SK-N-MC (cell line): ENCODE data around the gene CREB3L4.

ENCODE experiments used
- DNase-seq: peaks from one replicate; pipeline ENCODE4 v3.0.0-alpha.2; 2011; ENCODE audit warnings: low read depth, low spot score
- H3K27ac ChIP-seq: fragments of 200-600 bp; sonication (generic); 2 replicates; pipeline ENCODE4 v1.5.1; 2016; ENCODE audit warnings: mixed run types
- H3K36me3 ChIP-seq: fragments of 200-600 bp; sonication (generic); 2 replicates; pipeline ENCODE4 v1.6.1; 2017; ENCODE audit warnings: antibody characterized with exemption, low read length, mixed read lengths; ENCODE audit not compliant: insufficient read depth
- H3K4me3 ChIP-seq: fragments of 200-600 bp; sonication (generic); 2 replicates; pipeline ENCODE4 v1.5.1; 2016
- H3K9ac ChIP-seq: fragments of 200-600 bp; sonication (generic); 2 replicates; pipeline ENCODE4 v1.8.0; 2017; ENCODE audit warnings: mixed run types, mixed read lengths; ENCODE audit not compliant: insufficient read length
- H3K9me3 ChIP-seq: fragments of 200-600 bp; sonication (generic); 2 replicates; pipeline ENCODE4 v1.6.1; 2017; ENCODE audit warnings: low read depth, mild to moderate bottlenecking, antibody characterized with exemption, low read length, moderate library complexity, mixed read lengths
- EZH2 ChIP-seq: fragments of 200-600 bp; sonication (generic); IDR thresholded peaks from one replicate; pipeline ENCODE4 v1.6.1; 2017; ENCODE audit warnings: antibody characterized with exemption
- FOXP2 ChIP-seq: optimal IDR thresholded peaks from 2 replicates; pipeline ENCODE3; 2011; ENCODE audit warnings: mild to moderate bottlenecking, moderate library complexity; ENCODE audit not compliant: insufficient read depth; ENCODE audit errors: extremely low read length, control extremely low read depth
- POLR2AphosphoS5 ChIP-seq: IDR thresholded peaks from 2 replicates; pipeline ENCODE4 v1.6.1; 2012; ENCODE audit warnings: mild to moderate bottlenecking, low read depth, low read length, borderline replicate concordance

CREB3L4 gene

GRCh38 chr1:153934746-153935145 is 33.0 kb upstream of the CREB3L4 start:
- no peak overlapping the region for H3K9ac ChIP-seq
- TF ChIP-seq FOXP2 (no peak), POLR2AphosphoS5 (no peak), EZH2 (no peak)
- no peak overlapping the region for H3K4me3 ChIP-seq
- no peak overlapping the region for H3K27ac ChIP-seq
- H3K36me3 ChIP-seq: peaks cover 19% of the 10 kb centered on the region; the same call in 1 of the 2 replicates
- no peak for DNase-seq
- no peaks in the 10 kb centered on the region for H3K9me3 ChIP-seq

- no peak for DNase-seq
- no peak for TF ChIP-seq FOXP2
- TF ChIP-seq EZH2: no peak
- TF ChIP-seq POLR2AphosphoS5: no peak
- Histone ChIP-seq H3K27ac (no peak overlapping the region), H3K9me3 (no peaks in the 10 kb centered on the region), H3K9ac (no peak overlapping the region), H3K4me3 (no peak overlapping the region), H3K36me3 (peaks cover 19% of the 10 kb centered on the region; the same call in 1 of the 2 replicates)
These were observed 31.5 kb upstream of the CREB3L4 start for GRCh38 chr1:153936011-153936802.

GRCh38 chr1:153937331-153937730 is 30.4 kb upstream of the CREB3L4 start:
- TF ChIP-seq FOXP2 (no peak), EZH2 (no peak), POLR2AphosphoS5 (no peak)
- no peak for DNase-seq
- no peak overlapping the region for H3K4me3 ChIP-seq
- H3K9me3 ChIP-seq: no peaks in the 10 kb centered on the region
- H3K36me3 ChIP-seq: peaks cover 19% of the 10 kb centered on the region; the same call in 1 of the 2 replicates
- H3K9ac ChIP-seq: no peak overlapping the region
- H3K27ac ChIP-seq: no peak overlapping the region

- Histone ChIP-seq H3K27ac (no peak overlapping the region), H3K9ac (no peak overlapping the region), H3K4me3 (no peak overlapping the region), H3K36me3 (peaks cover 15% of the 10 kb centered on the region; the same call in 1 of the 2 replicates), H3K9me3 (no peaks in the 10 kb centered on the region)
- TF ChIP-seq FOXP2 (no peak), POLR2AphosphoS5 (no peak), EZH2 (no peak)
- DNase-seq: no peak
These were observed 28.7 kb upstream of the CREB3L4 start for GRCh38 chr1:153938996-153939395.

- TF ChIP-seq EZH2 (no peak), FOXP2 (no peak), POLR2AphosphoS5 (no peak)
- Histone ChIP-seq H3K9me3 (no peaks in the 10 kb centered on the region), H3K4me3 (no peak overlapping the region), H3K9ac (no peak overlapping the region), H3K27ac (no peak overlapping the region), H3K36me3 (peaks cover 15% of the 10 kb centered on the region; the same call in 1 of the 2 replicates)
- DNase-seq: no peak
These were observed 28.2 kb upstream of the CREB3L4 start for GRCh38 chr1:153939476-153939875.

- no peak for TF ChIP-seq FOXP2
- TF ChIP-seq EZH2: no peak
- TF ChIP-seq POLR2AphosphoS5: no peak
- peaks cover 13% of the 10 kb centered on the region; the same call in 1 of the 2 replicates for H3K36me3 ChIP-seq
- DNase-seq: no peak
- no peak overlapping the region for H3K27ac ChIP-seq
- H3K4me3 ChIP-seq: no peak overlapping the region
- H3K9ac ChIP-seq: no peak overlapping the region
- H3K9me3 ChIP-seq: no peaks in the 10 kb centered on the region
These were observed 26.9 kb upstream of the CREB3L4 start for GRCh38 chr1:153940756-153941155.

GRCh38 chr1:153941826-153942725 is 25.6 kb upstream of the CREB3L4 start:
- TF ChIP-seq EZH2 (no peak), POLR2AphosphoS5 (no peak), FOXP2 (no peak)
- H3K9ac ChIP-seq: no peak overlapping the region
- H3K36me3 ChIP-seq: peaks cover under 1% of the 10 kb centered on the region; the same call in 1 of the 2 replicates
- H3K9me3 ChIP-seq: no peaks in the 10 kb centered on the region
- no peak for DNase-seq
- no peak overlapping the region for H3K27ac ChIP-seq
- no peak overlapping the region for H3K4me3 ChIP-seq
